Frontal cortex (tissue), 4 donors: ENCODE measurements around the gene CHMP3. TPM values are rescaled to one million over a fixed set of nuclear protein-coding genes. Genes with fewer than 3 reads are reported as not detected.
"Not testable (repeated sequence)": the region's sequence is repeated elsewhere in the genome, so short reads cannot be mapped to it uniquely, and the experiment has no call there.

Experiments
- DNase-seq, 2 donors: peaks; one replicate each; pipeline ENCODE4 v3.0.0; 2012; ENCODE audit warnings: low spot score in 2 of 2
- FAIRE-seq: peaks from 2 replicates; lab custom pipeline; 2012; peaks lifted over from hg19 to GRCh38; lab: Jason Lieb, UNC
- total RNA-seq: library from RNA; depleted of rRNA; stranded (reverse); fragments of >200 nt; gene quantifications from one replicate; pipeline ENCODE4 v1.2.3, GENCODE V29; 2014
- donor health status: control.
- donor health status: control.
- donor health status: control.

The CHMP3 gene
- total RNA-seq, 1 donor from 2014 or later: 44.4 TPM

DNA sequence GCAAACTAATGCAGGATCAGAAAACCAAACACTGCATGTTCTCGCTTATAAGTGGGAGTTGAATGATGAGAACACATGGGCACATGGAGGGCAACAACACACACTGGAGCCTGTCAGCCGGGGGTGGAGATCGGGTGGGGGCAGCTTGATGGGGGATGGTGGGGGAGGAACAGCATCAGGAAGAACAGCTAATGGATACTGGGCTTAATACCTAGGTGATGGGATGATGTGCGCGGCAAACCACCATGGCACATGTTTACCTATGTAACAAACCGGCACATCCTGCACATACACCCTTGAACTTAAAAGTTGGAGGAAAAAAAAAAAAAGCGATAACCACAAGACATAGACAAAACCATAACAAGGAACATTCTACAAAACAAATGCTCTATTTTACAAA lies 10.4 kb downstream of the CHMP3 start:
- no peak for FAIRE-seq
- DNase-seq: no peak

DNA sequence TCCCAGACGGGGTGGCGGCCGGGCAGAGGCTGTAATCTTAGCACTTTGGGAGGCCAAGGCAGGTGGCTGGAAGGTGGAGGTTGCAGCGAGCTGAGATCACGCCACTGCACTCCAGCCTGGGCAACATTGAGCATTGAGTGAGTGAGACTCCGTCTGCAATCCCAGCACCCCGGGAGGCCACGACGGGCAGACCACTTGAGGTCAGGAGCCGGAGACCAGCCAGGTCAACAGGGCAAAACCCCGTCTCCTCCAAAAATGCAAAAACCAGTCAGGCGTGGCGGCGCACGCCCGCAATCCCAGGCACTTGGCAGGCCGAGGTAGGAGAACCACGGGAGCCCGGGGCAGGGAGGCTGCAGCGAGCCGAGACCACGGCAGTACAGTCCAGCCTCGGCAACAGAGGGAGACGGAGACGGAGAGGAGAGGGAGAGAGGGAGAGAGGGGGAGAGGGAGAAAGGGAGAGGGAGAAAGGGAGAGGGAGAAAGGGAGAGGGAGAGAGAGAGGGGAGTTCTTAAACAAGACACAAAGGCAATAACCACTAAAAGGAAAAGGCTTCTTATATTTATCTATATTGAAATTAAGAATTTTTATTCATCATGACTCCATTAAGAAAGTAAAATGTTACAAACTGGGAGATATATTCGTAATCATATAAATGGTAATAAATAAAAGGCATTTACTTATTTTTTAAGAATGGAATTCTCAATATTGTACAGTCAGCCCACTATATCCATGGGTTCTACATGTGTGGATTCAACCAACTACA lies 13.1 kb downstream of the CHMP3 start:
- FAIRE-seq, DNase-seq: not testable (repeated sequence)

DNA sequence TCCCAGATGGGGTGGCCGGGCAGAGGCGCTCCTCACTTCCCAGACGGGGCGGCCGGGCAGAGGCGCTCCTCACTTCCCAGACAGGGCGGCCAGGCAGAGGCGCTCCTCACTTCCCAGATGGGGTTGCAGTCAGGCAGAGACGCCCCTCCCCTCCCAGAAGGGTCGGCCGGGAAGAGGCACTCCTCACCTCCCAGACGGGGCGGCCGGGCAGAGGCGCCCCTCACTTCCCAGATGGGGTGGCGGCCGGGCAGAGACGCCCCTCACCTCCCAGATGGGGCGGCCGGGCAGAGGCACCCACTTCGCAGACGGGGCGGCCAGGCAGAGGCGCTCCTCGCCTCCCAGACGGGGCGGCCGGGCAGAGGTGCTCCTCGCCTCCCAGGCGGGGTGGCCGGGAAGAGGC lies 13.8 kb downstream of the CHMP3 start:
- not testable (repeated sequence) for DNase-seq, FAIRE-seq

DNA sequence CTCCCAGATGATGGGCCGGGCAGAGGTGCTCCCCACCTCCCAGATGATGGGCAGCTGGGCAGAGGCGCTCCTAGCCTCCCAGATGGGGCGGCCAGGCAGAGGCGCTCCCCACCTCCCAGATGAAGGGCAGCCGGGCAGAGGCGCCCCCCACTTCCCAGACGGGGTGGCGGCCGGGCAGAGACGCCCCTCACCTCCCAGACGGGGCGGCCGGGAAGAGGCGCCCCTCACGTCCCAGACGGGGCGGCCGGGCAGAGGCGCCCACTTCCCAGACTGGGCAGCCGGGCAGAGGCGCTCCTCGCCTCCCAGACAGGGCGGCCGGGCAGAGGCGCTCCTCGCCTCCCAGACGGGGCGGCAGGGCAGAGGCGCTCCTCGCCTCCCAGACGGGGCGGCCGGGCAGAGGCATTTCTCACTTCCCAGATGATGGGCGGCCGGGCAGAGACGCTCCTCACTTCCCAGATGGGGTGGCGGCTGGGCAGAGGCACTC lies 14.3 kb downstream of the CHMP3 start:
- DNase-seq, FAIRE-seq: not testable (repeated sequence)

DNA sequence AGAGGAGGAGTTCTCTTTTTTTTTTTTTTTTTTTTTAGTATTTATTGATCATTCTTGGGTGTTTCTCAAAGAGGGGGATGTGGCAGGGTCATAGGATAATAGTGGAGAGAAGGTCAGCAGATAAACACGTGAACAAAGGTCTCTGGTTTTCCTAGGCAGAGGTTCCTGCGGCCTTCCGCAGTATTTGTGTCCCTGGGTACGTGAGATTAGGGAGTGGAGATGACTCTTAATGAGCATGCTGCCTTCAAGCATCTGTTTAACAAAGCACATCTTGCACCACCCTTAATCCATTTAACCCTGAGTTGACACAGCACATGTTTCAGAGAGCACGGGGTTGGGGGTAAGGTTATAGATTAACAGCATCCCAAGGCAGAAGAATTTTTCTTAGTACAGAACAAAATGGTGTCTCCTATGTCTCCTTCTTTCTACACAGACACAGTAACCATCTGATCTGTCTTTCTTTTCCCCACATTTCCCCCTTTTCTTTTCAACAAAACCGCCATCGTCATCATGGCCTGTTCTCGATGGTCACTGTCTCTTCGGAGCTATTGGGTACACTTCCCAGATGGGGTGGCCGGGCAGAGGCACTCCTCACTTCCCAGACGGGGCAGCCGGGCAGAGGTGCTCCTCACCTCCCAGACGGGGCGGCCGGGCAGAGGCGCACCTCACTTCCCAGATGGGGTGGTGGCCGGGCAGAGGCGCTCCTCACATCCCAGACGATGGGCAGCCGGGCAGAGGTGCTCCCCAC lies 14.9 kb downstream of the CHMP3 start:
- DNase-seq, FAIRE-seq: not testable (repeated sequence)

DNA sequence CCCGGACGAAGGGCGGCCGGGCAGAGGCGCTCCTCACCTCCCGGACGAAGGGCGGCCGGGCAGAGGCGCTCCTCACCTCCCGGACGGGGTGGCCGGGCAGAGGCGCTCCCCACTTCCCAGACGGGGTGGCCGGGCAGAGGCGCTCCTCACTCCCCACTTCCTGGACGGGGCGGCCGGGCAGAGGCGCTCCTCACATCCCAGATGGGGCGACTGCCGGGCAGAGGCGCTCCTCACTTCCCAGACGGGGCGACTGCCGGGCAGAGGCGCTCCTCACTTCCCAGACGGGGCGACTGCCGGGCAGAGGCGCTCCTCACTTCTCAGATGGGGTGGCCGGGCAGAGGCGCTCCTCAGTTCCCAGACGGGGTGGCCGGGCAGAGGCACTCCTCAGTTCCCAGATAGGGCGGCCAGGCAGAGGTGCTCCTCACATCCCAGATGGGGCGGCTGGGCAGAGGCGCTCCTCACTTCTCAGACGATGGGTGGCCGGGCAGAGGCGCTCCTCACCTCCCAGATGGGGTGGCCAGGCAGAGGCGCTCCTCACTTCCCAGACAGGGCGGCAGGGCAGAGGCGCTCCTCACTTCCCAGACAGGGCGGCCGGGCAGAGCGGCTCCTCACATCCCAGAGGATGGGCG lies 17.8 kb downstream of the CHMP3 start:
- not testable (repeated sequence) for FAIRE-seq, DNase-seq

DNA sequence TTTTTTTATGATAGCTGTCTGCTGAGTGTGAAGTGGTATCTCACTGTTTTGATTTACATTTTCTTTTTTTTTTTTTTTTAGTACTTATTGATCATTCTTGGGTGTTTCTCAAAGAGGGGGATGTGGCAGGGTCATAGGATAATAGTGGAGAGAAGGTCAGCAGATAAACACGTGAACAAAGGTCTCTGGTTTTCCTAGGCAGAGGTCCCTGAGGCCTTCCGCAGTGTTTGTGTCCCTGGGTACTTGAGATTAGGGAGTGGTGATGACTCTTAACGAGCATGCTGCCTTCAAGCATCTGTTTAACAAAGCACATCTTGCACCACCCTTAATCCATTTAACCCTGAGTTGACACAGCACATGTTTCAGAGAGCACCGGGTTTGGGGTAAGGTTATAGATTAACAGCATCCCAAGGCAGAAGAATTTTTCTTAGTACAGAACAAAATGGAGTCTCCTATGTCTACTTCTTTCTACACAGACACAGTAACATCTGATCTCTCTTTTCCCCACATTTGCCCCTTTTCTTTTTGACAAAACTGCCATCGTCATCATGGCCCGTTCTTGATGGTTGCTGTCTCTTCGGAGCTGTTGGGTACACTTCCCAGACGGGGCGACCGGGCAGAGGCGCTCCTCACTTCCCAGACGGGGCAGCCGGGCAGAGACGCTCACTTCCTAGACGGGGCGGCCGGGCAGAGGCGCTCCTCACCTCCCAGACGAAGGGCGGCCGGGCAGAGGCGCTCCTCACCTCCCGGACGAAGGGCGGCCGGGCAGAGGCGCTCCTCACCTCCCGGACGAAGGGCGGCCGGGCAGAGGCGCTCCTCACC lies 18.8 kb downstream of the CHMP3 start:
- DNase-seq, FAIRE-seq: not testable (repeated sequence)

DNA sequence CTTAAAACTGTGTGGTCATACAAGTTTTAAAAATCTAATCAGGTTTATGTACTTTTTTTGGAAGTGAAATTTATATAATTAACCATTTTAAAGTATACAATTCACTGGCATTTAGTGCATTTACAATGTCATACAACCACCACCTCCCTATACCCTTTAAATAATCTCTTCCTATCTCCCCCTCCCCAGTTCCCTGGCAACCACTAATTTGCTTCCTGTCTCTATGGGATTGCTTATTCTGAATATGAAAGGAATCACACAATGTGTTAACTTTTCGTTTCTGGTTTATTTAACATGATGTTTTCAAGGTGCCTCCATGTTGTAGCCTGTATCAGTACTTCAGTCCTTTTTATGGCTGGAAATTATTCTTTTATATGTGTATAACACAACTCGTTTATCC lies 19.4 kb downstream of the CHMP3 start:
- DNase-seq: no peak
- no peak for FAIRE-seq

DNA sequence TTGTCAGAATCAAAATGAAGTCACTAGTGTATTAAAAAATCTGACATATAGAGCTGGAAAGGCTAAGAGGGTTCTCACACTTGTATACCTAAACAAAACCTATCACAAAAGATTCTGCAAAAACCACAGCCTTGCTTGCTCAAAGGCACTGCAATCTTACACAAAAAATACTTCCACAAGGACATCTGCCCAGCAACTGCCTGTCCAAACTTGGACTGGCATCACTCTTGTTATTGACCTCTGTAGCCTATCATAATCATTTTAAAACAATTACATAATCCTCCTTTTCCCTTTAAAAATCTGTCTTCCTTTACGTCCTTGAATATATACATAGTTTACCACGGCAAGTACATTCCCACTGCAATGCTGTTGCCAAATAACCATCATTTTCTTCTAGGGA lies 19.9 kb downstream of the CHMP3 start:
- FAIRE-seq (no peak), DNase-seq (no peak)

DNA sequence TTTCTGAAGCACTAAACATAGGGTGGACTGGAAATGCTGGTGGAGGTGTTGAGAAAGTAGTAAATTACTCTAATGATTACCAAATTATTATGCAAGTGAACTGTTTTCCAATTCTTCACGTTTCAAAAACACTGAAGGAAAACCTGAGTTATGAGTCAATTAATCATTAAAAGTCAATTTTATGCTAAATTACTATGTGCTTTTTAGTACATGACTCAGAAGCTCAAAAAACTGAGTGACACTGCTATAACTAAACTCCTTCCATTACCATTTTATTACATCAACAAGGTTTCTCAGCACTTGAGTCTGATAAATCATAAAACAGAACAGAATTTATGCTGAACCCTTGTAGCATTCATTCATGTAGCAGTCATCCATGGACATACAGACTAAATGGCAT lies 20.4 kb downstream of the CHMP3 start:
- no peak for DNase-seq
- FAIRE-seq: no peak

DNA sequence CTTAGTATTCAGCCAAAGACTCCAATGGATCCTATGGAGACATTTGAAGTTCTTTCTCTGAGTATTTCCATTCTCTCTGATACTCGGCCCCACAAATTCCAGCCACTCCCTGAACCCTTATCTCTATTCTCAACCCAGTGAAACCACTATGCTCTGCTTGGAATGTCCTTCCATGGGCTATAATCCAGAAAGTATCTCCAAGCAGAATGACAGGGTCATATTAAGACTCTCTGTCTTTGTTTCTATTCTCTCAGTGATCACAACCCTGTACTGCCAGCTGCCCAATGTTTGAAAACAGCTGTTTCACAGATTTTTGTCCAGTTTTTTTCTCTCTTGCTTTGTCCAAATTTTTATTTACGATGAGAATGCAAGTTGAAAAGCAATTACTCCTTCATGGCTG lies 21.9 kb downstream of the CHMP3 start:
- DNase-seq: no peak

DNA sequence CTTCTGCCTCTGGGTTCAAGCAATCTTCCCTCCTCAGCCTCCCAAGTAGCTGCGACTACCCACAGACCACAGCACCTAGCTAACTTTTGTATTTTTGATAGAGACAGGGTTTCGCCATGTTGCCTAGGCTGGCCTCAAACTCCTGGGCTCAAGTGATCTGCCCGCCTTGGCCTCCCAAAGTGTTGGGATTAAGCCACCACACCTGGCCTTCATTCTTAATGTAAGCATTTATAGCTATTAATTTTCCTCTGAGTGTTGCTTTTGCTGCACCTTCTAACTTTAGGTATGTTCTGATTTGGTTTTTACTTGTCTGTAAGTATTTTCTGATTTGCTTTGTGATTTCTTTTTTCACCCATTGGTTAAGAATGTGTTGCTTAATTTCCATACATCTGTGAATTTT lies 29.7 kb downstream of the CHMP3 start:
- no peak for FAIRE-seq
- DNase-seq: no peak

More for the DNA sequence above, 21.9 kb downstream of the CHMP3 start:
- FAIRE-seq: no peak

DNA sequence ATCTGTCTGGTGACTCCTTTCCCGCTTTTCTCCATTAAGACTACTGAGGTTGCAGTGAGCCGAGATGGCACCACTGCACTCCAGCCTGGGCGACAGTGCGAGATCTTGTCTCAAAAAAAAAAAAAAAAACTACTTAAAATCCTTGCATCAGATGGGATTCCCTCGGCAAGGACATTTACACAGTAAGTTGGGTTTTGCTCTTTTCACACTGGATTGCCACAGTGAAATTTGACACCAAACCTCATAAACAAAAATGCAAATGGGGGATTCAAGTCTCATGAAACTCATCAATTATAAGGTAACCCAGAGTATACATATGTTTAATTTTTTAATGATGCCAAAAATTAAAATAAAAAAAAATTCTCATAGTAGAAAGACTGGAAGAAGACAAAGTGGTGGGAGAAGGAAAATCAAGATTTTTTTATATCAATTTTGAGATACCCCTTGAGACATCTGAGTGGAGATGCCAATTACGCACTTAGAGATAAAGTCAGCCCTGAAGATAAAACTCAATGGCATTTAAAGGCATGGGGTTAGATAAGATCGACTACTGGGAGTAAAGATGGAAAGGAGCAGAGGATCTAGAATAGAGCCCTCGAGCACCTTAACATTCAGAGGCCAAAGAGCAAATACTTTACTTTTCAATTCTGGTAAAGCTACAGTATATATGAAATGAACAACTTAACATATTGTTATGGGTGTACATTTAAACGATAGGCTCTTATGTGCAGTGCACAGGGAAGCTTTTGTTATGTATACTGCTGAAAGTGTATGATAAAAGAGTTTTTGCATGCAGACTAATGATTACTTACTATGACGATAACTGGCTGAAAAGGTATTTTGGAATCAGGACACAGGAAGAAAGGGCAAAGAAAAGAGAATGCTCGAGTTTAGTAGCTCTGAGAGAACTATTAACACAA lies 37.6 kb downstream of the CHMP3 start:
- no peak for DNase-seq
- FAIRE-seq: no peak

DNA sequence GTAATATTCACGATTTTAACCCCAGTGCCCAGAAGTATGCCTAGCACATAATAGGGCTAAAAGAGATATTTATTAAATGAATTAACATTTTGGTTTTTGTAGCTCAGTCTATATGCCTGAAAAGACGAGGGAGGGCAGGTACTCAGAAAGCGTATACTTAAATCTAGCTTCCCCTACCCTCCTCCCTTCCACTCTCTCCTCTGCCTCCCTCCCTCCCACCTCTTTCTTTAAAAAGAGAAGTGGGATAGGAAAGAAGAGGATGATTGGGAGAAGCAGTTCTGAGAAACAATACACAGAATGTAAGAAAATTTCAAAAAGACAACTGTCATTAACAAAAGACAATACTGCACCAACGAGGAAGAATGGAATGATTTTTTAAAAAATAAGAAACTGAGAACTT lies 39.8 kb downstream of the CHMP3 start:
- FAIRE-seq (no peak), DNase-seq (no peak)

DNA sequence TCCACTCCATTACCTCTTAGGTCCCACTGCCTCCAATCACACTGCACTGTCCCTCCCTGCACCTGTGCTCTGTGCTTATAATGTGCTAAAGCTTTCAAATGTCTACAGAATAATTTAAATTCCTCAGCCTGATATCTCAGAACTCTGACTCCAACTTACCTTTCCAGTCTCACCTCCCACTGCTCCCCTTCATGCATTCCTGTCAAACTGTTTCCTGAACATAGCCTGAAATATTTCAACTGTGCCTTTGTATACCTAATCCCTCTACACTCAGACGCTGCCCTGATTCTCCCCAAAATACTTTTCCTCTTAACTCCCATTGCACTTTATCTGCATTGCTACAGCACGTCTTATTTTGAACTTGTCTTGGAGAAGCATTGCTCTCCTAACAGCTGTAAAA lies 40.5 kb downstream of the CHMP3 start:
- no peak for DNase-seq
- no peak for FAIRE-seq

DNA sequence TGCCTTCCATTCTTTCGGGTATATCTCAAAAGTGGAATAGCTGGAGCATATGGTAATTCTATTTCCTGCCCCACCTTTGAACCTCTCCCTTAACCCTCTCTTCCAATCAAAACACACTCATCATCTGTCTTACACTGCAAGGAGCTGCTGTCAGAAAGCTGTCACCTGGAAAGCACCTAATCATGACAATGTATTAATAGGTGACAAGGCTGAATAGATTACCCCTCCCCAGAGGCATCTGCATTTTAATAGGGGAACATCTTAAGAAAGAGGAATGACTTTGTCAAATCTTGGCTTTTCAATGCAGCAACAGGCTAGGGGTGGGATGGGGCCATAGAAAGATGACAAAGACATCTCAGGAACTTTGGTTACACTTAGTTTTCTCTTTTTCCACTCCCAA lies 41.3 kb downstream of the CHMP3 start:
- FAIRE-seq (no peak), DNase-seq (no peak)

DNA sequence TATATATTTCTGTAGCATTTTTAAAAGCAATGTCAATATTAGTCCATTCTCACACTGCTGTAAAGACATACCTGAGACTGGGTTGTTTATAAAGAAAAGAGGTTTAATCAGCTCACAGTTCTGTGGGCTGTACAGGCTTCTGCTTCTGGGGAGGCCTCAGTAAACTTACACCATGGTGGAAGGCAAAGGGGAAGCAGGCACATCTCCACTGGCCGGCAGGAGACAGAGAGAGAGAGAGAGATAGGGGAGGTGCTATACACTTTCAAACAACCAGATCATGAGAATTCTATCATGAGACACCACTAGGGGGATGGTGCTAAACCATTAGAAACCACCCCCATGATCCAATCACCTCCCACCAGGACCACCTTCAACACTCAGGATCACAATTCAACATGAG lies 43.1 kb downstream of the CHMP3 start:
- FAIRE-seq (no peak), DNase-seq (no peak)

DNA sequence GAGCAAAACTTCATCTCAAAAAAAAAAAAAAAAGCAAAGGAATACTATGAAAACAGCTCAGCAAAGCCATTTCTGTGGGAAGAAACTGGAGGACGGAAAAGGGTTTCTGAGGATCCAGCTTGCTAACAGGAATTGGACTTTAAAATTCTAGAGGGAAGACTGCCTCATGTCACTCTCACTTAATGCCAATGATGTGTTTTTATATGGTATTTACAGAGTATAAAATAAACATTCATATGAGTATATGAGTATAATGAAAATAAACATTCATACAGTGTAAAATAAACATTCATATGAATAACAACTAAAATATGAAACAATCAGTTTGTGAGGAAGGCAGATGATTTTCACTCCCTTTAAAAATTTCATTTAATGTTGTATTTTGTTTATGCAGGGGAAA lies 43.9 kb downstream of the CHMP3 start:
- FAIRE-seq: no peak
- no peak for DNase-seq

DNA sequence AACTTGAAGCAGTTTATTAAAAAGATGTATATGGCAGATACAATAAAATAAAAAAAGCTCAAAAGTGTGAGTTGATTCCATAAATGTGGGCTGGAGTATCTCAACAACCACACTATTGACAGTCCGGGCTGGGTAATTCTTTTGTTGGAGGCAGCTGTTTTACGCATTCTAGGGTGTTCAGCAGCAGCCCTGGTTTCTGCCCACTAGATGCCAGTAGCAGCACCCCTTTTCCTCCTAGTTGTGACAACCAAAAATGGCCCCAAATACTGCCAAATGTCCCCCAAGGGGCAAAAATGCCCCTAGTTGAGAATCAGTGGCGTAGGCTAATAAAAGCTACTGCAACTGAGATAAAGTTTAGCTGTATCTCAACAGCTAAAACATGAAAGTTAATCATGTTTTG lies 44.8 kb downstream of the CHMP3 start:
- no peak for FAIRE-seq
- DNase-seq: peak; percentile 12 to 21
